Lower leg skin (tissue), 4 donors: ENCODE results near the gene DNASE2. TPM values are rescaled to one million over a fixed set of nuclear protein-coding genes. Genes with fewer than 3 reads are reported as not detected.

ENCODE experiments used
- DNase-seq, 2 donors: peaks; one replicate each; pipeline ENCODE4 v3.0.0-alpha.2; 2019; ENCODE audit warnings: low spot score in 2 of 2
- H3K4me3 ChIP-seq: fragments of 200-600 bp; sonication (generic); 2 replicates; pipeline ENCODE4 v1.5.1; 2017; ENCODE audit warnings: mild to moderate bottlenecking, low read depth; ENCODE audit not compliant: poor library complexity, severe bottlenecking
- POLR2A ChIP-seq, 2 donors: fragments of 450-650 bp; IDR thresholded peaks; one replicate each; pipeline ENCODE4 v1.6.1; 2016 to 2017; ENCODE audit warnings: antibody characterized with exemption in 2 of 2, mild to moderate bottlenecking in 1 of 2, moderate library complexity in 1 of 2
- WGBS, 2 donors: methylation state at CpG; one replicate each; pipeline ENCODE4 v1.1.5; 2018; 5-methylcytosine and 5-hydroxymethylcytosine counted together
- intact Hi-C: fragments of 100-400 bp; cut with DNase I; formaldehyde crosslinking; loops from one replicate; pipeline ENCODE4 v1.15.0; 2023; ENCODE audit warnings: low total_unique reads
- total RNA-seq, 4 donors: library from RNA; depleted of rRNA; stranded (reverse); fragments of >200 nt; gene quantifications; one replicate each; pipeline ENCODE4 v1.1.0, GENCODE V29; 2016
- TF ChIP-seq, protein P1 (sequence below), 3 donors: fragments of 450-650 bp; IDR thresholded peaks; one replicate each; pipeline ENCODE4 v1.5.1; 2016; ENCODE audit warnings: antibody characterized with exemption in 3 of 3, mild to moderate bottlenecking in 3 of 3, moderate library complexity in 2 of 3

Gene DNASE2
- total RNA-seq, 4 donors from 2014 or later, result 31.8 to 50.6 (median 36.6) TPM

DNA sequence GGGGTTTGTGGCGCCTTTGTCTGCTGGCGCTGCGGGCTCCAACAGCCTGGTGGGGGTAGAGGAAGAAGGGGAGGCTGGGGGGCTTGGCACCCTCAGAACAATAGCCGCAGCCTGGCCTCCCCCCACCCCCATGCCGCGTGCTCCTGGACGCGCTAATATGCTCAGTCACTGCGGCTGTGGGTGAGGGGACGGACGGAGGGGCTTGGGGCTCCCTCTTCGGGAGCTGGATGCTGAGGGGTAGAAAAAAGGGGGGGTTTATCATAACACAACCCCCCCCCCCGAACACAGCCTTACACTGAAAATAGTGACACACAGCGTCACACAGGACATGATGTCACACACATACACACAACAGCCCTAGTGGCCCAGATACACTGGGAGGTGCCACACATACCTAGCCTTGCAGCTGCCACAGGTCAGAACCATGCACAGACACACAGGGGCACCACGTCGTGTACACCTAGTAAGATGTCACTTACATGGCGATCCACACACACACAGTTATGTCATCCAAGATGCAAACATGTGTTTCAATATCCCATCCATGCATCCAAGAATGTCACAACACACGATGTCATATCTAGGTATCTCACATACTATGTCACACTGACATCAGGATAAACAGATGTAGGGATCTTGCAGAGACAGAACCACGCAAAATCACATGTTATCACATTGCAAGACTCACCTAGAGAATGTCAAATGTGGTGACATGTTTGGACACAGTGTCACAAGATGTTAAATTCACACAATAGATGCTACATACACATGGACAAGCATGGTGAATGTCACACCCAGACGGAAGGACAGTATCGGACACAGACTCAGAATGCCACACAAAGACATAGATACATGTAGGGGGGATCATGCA lies 42.1 kb downstream of the DNASE2 start:
- TF ChIP-seq, protein P1, sequence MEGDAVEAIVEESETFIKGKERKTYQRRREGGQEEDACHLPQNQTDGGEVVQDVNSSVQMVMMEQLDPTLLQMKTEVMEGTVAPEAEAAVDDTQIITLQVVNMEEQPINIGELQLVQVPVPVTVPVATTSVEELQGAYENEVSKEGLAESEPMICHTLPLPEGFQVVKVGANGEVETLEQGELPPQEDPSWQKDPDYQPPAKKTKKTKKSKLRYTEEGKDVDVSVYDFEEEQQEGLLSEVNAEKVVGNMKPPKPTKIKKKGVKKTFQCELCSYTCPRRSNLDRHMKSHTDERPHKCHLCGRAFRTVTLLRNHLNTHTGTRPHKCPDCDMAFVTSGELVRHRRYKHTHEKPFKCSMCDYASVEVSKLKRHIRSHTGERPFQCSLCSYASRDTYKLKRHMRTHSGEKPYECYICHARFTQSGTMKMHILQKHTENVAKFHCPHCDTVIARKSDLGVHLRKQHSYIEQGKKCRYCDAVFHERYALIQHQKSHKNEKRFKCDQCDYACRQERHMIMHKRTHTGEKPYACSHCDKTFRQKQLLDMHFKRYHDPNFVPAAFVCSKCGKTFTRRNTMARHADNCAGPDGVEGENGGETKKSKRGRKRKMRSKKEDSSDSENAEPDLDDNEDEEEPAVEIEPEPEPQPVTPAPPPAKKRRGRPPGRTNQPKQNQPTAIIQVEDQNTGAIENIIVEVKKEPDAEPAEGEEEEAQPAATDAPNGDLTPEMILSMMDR (IDR thresholded peaks at IDR 0.05), result no peak
- TF ChIP-seq POLR2A (IDR thresholded peaks at IDR 0.05), result no peak
- 18 to 24% methylated on average over 21 of the region's 21 CpGs for WGBS, 2 donors
- no peak for DNase-seq
- intact Hi-C loops, result no loop called here
- H3K4me3 ChIP-seq, result no peak overlapping the region

DNA sequence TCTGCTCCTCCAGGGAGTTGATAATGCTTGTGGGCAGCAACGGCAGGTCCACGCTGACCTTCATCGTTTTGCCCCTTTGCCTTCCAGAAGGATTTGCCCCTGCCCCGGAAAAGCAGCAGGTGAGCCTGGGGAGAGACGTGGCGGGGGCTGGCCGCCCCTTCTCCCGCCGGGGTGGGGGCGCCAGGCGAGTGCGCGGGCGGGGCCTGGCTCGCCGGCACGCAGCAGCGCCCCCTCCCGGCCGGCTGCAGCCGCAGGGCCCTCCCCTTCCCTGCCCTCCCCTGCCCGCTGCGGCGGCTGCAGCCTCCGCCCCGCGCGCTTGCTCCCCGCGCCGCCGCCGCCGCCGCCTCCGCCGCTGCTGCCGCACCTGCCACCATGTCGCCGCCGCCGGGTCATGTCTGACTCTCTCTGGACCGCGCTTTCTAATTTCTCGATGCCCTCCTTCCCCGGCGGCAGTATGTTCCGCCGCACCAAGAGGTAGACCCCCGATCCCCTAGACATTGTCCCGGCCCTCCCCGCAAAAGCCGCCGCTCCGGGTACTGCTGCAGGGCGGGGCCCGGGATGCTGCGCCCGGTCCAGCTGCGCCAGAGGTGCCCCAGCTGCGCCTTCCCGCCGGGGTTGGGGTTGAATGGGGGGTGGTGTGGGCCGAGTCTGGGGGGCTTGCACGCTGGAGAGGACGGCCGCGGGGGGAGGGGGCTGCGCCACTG lies 42.9 kb downstream of the DNASE2 start, which contains the start of gene MAST1:
Gene MAST1 (plus strand): TSS at position 334 of the 704 bp plus-strand sequence. CDS start 58 bp downstream, at position 392.
- TF ChIP-seq, protein P1 (IDR thresholded peaks at IDR 0.05), result no peak
- TF ChIP-seq POLR2A (IDR thresholded peaks at IDR 0.05), result no peak
- H3K4me3 ChIP-seq, result peak within 1 kb of the TSS; percentile 26
- no peak for DNase-seq
- 1 to 4% methylated on average over 19 to 68 of the region's 69 CpGs for WGBS, 2 donors
- intact Hi-C loops, result no loop called here

DNA sequence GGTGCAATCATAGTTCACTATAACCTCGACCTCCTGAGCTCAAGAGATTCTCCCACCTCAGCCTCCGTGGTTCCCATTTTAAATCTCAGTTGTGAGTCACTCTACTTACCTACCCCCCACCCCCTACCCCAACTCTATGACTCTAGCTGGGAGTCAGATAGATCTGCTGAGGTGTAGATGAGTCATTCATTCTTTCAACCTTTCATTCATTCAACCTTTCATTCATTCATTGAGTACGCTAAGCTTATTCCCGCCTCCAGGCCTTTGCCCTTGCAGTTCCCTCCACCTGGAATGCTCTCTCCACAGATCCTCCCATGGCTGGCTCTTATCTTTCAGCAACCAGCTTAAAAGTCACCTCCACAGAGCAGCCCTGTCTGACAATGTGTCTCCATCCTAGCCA lies 44.0 kb downstream of the DNASE2 start:
- intact Hi-C loops, result no loop called here
- no peak overlapping the region for H3K4me3 ChIP-seq
- 74 to 78% methylated on average over 4 of the region's 4 CpGs for WGBS, 2 donors
- DNase-seq, result no peak
- TF ChIP-seq, protein P1 (IDR thresholded peaks at IDR 0.05), result no peak
- no peak for TF ChIP-seq POLR2A (IDR thresholded peaks at IDR 0.05)

DNA sequence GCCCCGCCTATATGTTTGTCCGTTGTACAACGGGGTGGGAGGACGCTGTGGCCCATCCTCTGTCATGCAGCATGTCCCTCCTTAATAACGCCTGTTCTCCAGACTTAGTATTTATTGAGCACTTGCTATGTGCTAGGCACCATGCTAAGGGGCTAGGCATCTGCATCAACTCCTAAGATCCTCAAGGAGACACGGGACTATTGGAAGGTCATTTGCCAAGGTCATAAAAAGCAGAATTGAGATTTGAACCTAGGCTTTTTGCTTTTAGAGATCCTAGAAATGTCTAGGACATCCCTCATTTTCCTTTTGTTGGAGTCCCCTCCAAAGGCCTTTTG lies 44.8 kb downstream of the DNASE2 start:
- H3K4me3 ChIP-seq, result no peak overlapping the region
- DNase-seq, result no peak
- 5 to 11% methylated on average over 5 to 6 of the region's 6 CpGs for WGBS, 2 donors
- intact Hi-C loops, result no loop called here
- no peak for TF ChIP-seq POLR2A (IDR thresholded peaks at IDR 0.05)
- TF ChIP-seq, protein P1 (IDR thresholded peaks at IDR 0.05), result no peak

DNA sequence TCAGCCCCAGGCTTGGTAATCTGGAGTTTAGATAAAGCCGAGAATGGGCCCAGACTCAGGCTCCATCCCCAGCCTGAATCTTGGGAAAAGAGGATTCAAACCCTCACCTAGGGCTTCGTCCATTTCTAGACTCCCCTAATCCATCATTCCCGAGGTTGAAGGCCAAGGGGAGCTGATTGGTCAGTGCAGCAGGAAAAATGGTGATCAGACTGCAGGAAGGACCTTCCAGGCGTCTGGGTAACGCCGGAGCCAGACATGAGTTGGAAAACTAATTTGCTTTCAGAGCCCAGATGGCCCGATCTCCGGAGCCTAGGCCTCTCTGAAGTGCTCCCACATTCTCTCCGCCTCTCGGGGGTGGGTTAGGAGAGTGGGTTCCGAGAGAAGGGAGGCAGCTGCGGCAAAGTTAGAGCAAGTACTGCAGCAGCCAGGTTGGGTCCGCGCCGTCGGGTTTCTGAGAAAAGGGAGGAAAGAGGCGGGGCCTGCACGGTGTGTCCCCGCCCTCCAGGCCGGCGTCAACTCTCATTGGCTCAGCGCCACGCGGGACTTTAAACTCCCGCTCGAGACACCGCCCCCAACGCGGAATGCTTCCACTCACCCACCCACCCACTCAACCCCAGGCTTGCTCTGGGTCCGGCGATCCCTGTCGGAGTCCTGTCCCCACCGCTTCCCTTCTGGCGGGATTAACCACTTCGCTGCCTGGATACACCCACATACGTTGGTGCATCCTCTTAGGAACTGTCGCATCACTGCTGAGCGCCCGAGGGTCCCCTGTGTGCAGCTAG lies 46.1 kb downstream of the DNASE2 start:
- TF ChIP-seq POLR2A (IDR thresholded peaks at IDR 0.05), result no peak
- TF ChIP-seq, protein P1 (IDR thresholded peaks at IDR 0.05), result no peak
- 4 to 8% methylated on average over 38 to 39 of the region's 39 CpGs for WGBS, 2 donors
- DNase-seq, result no peak
- H3K4me3 ChIP-seq, result no peak overlapping the region
- intact Hi-C loops, result no loop called here
